ENCODE results near the gene PNISR. TPM values are rescaled to one million over a fixed set of nuclear protein-coding genes. Genes with fewer than 3 reads are reported as not detected.

The PNISR gene
- polyA plus RNA-seq, 1 of the 3 experiments (the other 2 are of a cell fraction), result 39.1 TPM

- Histone ChIP-seq H3F3A (replicated peaks; ENCODE audit: insufficient read depth) (peaks cover 6% of the 10 kb centered on the region), H4K20me1 (ENCODE audit: insufficient read depth) (no peaks in the 10 kb centered on the region), H3K4me2 (no peak overlapping the region), H3K27me3 (ENCODE audit: insufficient read depth) (no peaks in the 10 kb centered on the region), H3K79me2 (ENCODE audit: insufficient read depth) (no peaks in the 10 kb centered on the region), H3K9ac (no peak overlapping the region), H2AFZ (ENCODE audit: low read depth) (no peak overlapping the region), H3K9me3 (no peaks in the 10 kb centered on the region), H3K27ac (ENCODE audit: low read depth in 2 of 2, low read length in 1 of 2) (no peak overlapping the region), H3K9me2 (no peaks in the 10 kb centered on the region), H3K4me3 (ENCODE audit: low read depth in 2 of 2, low read length in 1 of 2) (no peak overlapping the region), H3K36me3 (replicated peaks in 1 of 2; ENCODE audit: control insufficient read depth in 1 of 2, insufficient read depth in 2 of 2, low read length in 1 of 2) (peaks cover 2 to 20% of the 10 kb centered on the region in 2 experiments), H3K4me1 (ENCODE audit: control insufficient read depth in 1 of 2, insufficient read depth in 2 of 2, low read depth in 1 of 2, low read length in 1 of 2) (no peaks in the 10 kb centered on the region; a peak in 1 of 4 replicates)
- ChIA-PET CTCF (interaction anchor here (0.8 to 0.9 kb wide), 3 partner anchors 19 to 59 kb away, joined by 3 read pairs; no protein-coding TSS in a partner anchor), POLR2A (no interaction called here)
- 100% methylated on average over 1 of the region's 2 CpGs for WGBS (ENCODE audit: low lambda C conversion rate)
- no peak for TF ChIP-seq YY1 (IDR thresholded peaks at IDR 0.05; ENCODE audit: low read depth)
- TF ChIP-seq CTCF (IDR thresholded peaks at IDR 0.05), result peak; percentile 58
- no peak for DNase-seq
These were observed 33.2 kb upstream of the PNISR start for GRCh38 chr6:99458319-99458718.

DNA sequence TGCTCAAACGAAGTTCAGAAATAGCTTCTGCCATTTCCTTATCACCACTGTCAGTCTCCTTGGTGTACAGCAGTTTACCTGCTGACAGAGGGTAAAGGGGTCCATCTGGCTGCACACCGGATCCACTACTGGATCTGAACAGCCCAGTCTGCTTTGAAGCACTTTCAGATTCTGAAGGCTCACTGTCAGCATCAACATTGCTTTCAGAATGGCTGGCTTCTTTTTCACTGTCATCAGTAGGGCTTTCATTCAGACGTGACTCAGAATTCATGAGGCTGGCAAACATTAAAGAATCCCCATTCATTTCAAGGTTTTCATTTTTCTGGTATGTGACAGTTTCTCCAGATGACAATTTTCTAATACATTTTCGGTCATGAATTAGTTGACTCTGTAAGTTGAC, 21.0 kb upstream of the PNISR start:
- Histone ChIP-seq H3K9me2 (no peaks in the 10 kb centered on the region), H3K4me2 (no peak overlapping the region), H3K27ac (ENCODE audit: low read depth in 2 of 2, low read length in 1 of 2) (no peak overlapping the region), H2AFZ (ENCODE audit: low read depth) (no peak overlapping the region), H3K4me1 (ENCODE audit: control insufficient read depth in 1 of 2, insufficient read depth in 2 of 2, low read depth in 1 of 2, low read length in 1 of 2) (no peaks in the 10 kb centered on the region), H3K9me3 (no peaks in the 10 kb centered on the region), H3F3A (replicated peaks; ENCODE audit: insufficient read depth) (peaks cover 3% of the 10 kb centered on the region), H3K4me3 (ENCODE audit: low read depth in 2 of 2, low read length in 1 of 2) (no peak overlapping the region), H3K9ac (no peak overlapping the region), H4K20me1 (ENCODE audit: insufficient read depth) (no peaks in the 10 kb centered on the region), H3K27me3 (ENCODE audit: insufficient read depth) (no peaks in the 10 kb centered on the region), H3K79me2 (ENCODE audit: insufficient read depth) (no peaks in the 10 kb centered on the region), H3K36me3 (replicated peaks in 1 of 2; ENCODE audit: control insufficient read depth in 1 of 2, insufficient read depth in 2 of 2, low read length in 1 of 2) (peaks cover 10 to 18% of the 10 kb centered on the region in 2 experiments)
- POLR2A ChIA-PET, result no interaction called here
- no peak for DNase-seq
- no peak for TF ChIP-seq FOSL2 (IDR thresholded peaks at IDR 0.05; ENCODE audit: borderline replicate concordance, low read depth)
- CTCF ChIA-PET, result interaction anchor here (1.7 kb wide), 1 partner anchor 12 kb away, joined by 5 read pairs; no protein-coding TSS in a partner anchor
- WGBS (ENCODE audit: low lambda C conversion rate), result 91% methylated on average over 4 of the region's 4 CpGs

DNA sequence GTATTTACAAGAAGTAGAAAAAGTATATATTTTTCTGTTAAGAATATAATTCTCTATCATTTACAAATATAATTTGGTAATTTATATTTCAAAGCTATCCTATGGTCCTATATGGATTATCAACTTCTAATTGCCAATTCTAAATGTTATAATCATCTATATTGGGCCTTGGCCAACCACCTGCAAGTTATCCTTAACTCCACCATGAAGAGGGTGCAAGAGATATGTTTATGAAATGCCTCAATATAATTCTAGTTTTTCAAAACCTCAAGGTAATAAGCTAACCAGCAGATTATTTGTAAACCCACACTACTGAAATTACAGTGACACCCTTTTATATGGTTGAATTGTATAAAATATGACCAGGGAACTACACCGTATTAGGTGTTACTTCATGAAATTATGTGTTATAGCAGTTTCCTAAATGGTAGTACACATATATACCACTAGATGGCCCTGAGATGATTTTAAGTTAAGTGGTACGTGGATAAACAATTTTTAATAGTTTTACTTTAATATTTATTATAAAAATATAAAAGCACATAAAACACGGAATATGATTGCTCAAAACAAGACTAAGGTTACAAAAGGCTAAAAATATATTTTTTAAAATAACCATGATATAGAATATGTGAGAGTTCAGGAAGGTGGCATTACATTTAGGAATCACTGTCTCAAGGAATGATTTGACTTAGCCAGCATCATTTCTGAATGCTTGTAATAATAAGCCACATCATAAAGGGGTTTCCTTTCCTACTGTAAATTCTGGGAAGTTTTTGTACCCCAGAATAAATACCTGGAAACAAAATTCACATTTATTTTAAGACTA, 9.8 kb upstream of the PNISR start:
- H3K27me3 ChIP-seq (ENCODE audit: insufficient read depth), result no peaks in the 10 kb centered on the region
- H3K4me3 ChIP-seq (ENCODE audit: low read depth in 2 of 2, low read length in 1 of 2), result no peak overlapping the region
- H3K4me2 ChIP-seq, result no peak overlapping the region
- H3K79me2 ChIP-seq (ENCODE audit: insufficient read depth), result no peaks in the 10 kb centered on the region; the same call in 1 of the 2 replicates
- no peaks in the 10 kb centered on the region for H3K9me2 ChIP-seq
- no peak overlapping the region for H2AFZ ChIP-seq (ENCODE audit: low read depth)
- peaks cover 0 to 5% of the 10 kb centered on the region in 2 experiments; a peak in 1 of 4 replicates for H3K4me1 ChIP-seq (ENCODE audit: control insufficient read depth in 1 of 2, insufficient read depth in 2 of 2, low read depth in 1 of 2, low read length in 1 of 2)
- H3K9me3 ChIP-seq, result no peaks in the 10 kb centered on the region
- DNase-seq, result peak; percentile 15
- H3K27ac ChIP-seq (ENCODE audit: low read depth in 2 of 2, low read length in 1 of 2), result no peak overlapping the region
- peaks cover 15% of the 10 kb centered on the region for H3F3A ChIP-seq (replicated peaks; ENCODE audit: insufficient read depth)
- TF ChIP-seq, protein P1, sequence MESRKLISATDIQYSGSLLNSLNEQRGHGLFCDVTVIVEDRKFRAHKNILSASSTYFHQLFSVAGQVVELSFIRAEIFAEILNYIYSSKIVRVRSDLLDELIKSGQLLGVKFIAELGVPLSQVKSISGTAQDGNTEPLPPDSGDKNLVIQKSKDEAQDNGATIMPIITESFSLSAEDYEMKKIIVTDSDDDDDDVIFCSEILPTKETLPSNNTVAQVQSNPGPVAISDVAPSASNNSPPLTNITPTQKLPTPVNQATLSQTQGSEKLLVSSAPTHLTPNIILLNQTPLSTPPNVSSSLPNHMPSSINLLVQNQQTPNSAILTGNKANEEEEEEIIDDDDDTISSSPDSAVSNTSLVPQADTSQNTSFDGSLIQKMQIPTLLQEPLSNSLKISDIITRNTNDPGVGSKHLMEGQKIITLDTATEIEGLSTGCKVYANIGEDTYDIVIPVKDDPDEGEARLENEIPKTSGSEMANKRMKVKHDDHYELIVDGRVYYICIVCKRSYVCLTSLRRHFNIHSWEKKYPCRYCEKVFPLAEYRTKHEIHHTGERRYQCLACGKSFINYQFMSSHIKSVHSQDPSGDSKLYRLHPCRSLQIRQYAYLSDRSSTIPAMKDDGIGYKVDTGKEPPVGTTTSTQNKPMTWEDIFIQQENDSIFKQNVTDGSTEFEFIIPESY (IDR thresholded peaks at IDR 0.05; ENCODE audit: borderline replicate concordance, low read depth), result no peak
- peak; percentile 64 for TF ChIP-seq CTCF (IDR thresholded peaks at IDR 0.05)
- no peak for TF ChIP-seq RCOR1 (IDR thresholded peaks at IDR 0.05; ENCODE audit: low read length)
- no peak for TF ChIP-seq ELF1 (IDR thresholded peaks at IDR 0.05)
- ChIA-PET CTCF (interaction anchor here (0.6 to 2.3 kb wide), 19 partner anchors 9 to 388 kb away, joined by 3 to 14 read pairs (median 4); partner anchors contain the start of gene PNISR), POLR2A (no interaction called here)
- no peaks in the 10 kb centered on the region for H4K20me1 ChIP-seq (ENCODE audit: insufficient read depth)
- no peak overlapping the region for H3K9ac ChIP-seq
- WGBS (ENCODE audit: low lambda C conversion rate), result 28% methylated on average over 3 of the region's 3 CpGs
- peaks cover 28 to 38% of the 10 kb centered on the region in 2 experiments for H3K36me3 ChIP-seq (replicated peaks in 1 of 2; ENCODE audit: control insufficient read depth in 1 of 2, insufficient read depth in 2 of 2, low read length in 1 of 2)
